GM21576 (cell line): Measurements from ENCODE around the gene OTUD6A.
"Not testable (repeated sequence)": the region's sequence is repeated elsewhere in the genome, so short reads cannot be mapped to it uniquely, and the experiment has no call there.

Source experiments
- ATAC-seq: cut with Tn5 transposase; IDR thresholded peaks from one replicate; pipeline ENCODE4 v1.9.1; 2021; ENCODE audit warnings: mild to moderate bottlenecking, moderate library complexity; ENCODE audit not compliant: unreplicated experiment

The OTUD6A gene

DNA sequence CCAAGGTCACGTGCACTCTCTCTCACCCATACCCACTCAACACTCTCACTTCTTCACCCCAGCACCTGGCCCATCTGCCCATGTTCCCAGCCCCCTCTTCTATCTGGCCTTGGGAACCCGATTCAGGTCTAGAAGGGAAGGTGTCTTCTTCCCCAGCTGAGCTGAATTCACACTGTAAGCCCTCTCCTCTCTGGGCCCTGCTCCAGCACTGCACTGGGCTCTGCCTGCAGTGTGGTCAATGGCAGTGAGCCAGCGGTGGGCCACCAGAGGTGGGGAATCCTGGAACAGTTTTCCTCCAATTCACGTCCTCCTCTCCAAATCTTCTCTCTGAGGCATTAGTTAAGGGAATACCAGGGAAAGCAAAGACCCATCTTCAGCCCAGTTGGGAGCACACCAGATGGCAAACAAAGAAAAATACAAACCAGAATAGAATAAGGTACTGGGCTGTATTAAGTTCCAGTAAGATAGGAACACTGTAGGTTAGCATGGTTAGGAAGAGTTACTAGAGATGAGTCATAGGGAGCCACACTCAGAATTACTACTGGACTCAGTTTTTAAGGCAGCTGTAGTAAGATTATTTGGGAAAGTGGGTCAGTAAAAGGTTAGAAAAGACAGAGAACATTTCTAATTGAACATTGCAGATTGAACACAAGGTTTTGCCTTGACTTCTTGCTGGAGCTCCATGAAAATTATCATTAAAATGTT is 17.6 kb upstream of the OTUD6A start:
- no peak for ATAC-seq

DNA sequence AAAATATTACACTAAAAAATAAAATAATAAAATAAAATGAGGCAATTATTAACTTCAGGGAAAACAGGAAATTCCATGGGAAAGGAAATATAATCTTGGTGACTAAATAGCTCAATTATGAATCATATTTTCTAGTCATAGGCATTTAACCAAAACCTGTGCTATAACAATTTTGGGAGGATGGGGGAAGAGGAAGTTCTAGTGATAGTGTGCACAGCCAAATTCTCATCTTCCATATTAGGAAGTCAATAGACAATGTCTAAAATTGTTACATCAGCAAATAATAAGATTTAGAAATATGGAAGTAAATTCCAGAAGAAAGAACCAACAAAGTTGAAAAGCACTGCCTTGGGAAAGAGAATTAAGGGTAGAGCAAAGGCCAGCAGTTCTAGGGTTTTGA is 15.3 kb upstream of the OTUD6A start:
- no peak for ATAC-seq

DNA sequence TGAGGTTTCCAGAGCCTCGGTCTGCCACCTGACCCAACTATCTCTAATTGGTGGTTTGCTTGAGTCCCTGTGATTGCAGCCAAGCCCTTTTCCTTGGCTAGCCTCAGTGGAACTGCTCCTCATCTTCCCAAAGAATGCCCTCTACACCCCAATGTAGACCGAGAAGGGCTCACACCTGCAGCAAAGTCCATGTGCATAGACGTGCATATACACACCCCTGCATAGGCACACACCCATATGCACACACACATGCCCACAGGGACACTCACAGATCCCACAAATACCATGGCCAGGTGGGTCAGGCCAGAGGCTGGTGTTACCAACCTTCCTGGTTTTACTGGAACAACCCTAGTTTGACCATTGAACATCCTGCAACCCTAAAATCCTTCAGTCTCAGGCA is 12.9 kb upstream of the OTUD6A start:
- ATAC-seq = no peak

GRCh38 chrX:70049925-70050324 is 12.3 kb upstream of the OTUD6A start, which contains the start of gene AWAT2:
AWAT2 (minus strand) TSS chrX:70049938; CDS start chrX:70049932, 6 bp downstream.
- no peak for ATAC-seq

- ATAC-seq = no peak
These were observed 9.2 kb upstream of the OTUD6A start for GRCh38 chrX:70052895-70053615.

DNA sequence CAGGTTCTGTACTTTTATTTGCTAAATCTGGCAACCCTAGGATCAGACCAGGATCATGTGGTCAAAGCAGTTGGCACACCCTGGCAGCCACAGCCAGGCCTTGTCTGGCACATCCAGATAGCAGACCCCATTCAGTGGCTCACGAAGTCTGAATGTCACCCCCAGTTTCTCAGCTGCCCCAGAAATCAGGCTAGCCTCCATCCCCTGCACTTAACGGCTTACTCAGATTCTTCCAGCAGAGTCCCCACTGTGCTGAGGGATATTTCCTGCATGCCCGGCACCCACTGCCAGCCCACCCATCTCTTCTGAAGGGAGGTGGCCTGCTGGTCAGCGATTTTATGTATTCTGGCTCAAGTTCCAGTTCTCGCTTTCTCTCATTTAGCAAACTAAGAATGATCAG is 7.9 kb upstream of the OTUD6A start:
- ATAC-seq = no peak

DNA sequence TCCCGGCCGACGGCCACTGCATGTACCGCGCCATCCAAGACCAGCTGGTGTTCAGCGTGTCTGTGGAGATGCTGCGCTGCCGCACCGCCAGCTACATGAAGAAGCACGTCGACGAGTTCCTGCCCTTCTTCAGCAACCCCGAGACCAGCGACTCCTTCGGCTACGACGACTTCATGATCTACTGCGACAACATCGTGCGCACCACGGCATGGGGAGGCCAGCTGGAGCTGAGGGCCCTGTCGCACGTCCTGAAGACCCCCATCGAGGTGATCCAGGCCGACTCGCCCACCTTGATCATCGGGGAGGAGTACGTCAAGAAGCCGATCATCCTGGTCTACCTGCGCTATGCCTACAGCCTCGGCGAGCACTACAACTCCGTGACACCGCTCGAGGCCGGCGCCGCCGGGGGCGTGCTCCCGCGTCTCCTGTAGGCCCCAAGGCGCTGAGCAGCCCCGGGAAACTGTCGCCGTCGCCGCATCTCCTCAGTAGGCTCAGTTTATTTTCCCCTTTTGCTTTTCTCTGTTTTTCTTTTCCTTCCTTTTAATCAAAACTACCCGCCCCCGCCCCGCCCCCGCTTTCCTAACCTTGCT is 799 bp downstream of the OTUD6A start:
- ATAC-seq = no peak

GRCh38 chrX:70066646-70067045 is 4.4 kb downstream of the OTUD6A start:
- ATAC-seq = no peak

GRCh38 chrX:70079297-70079696 is 17.0 kb downstream of the OTUD6A start:
- ATAC-seq = no peak

DNA sequence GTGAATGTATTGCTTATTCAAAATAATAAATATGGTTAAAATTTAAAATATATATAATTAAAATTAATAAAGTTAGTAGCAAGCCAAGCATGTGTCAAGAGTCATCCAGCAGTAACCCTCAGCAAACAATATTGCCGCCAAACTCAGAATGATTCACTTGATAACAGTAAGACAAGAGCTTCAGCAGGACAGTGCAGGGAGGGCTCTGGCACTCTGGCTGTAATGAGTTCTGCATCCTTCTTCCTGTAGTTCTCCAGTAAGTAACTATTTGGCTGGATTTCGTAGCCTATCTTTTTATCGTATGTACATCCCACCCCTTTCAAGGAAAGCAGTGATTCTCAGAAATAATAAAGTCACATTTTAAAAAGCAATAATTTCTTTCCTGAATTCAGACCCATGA is 17.6 kb downstream of the OTUD6A start:
- no peak for ATAC-seq

GRCh38 chrX:70082723-70083122 is 20.5 kb downstream of the OTUD6A start:
- ATAC-seq = no peak

DNA sequence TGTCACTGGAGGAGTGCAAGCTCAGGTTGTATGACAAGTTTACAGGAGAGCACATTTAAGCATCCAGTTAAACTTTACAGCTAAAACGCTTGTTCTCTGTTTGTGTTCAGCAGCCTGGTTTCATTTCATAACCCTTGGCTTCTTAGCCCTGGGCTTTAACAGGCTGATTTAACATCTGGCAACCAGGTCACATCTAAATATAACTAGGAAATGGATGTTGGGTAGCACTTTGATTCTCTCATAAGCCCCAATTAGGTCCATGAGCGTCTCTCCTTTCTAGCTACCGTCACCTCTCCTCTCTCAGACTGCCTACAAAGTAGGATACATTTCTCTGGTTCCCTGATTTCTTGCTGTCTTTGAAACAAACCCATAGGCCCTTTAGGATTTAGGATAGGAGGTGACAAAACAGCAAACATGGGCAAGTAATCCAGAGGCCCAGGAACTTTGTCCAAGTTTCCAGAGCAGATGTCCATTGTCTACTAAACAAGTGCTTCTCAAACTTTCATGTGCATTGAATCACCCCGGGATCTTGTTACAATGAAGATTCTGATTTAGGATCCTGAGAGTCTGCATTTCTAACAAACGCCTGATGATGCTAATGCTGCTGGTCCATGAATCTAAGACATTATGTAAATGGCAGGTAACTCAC is 22.5 kb downstream of the OTUD6A start:
- no peak for ATAC-seq

DNA sequence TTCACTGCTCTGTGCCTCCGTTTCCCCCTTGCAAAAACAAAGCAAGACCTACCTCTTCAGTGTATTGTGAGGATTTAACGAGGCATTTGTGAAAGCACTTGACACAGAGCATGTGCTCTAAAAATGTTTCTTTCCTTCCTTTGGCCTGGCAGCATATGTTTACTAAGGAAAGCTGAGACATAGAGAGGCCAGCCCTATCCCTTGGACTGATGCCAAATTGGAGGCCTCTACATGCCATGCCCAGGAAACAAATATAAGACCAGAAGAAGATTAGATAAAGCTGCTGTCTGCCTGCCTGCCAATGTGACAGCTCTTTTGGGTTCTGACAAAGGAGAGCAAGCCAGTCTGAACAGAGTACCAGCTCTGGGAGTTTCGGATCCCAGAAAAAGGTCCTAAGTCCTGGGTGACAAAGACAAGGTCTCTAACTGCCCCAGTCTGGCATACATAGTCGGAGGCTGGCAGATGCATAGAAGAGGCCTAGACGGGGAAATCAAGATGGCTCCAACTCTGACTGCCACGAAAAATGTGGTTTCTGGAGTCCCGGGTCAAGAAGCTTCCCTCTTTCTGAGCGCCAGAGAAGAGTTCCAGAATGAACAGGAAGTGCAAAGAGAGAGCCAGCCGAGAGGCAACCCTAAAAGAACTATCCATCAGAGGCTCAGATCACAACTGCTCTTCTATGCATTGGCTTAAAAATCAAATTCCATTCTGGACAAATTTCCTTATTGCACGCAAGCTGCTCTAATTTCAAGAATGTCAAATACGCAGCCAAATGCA is 25.8 kb downstream of the OTUD6A start:
- no peak for ATAC-seq

- no peak for ATAC-seq
These were observed 26.5 kb downstream of the OTUD6A start for GRCh38 chrX:70088751-70089150.

DNA sequence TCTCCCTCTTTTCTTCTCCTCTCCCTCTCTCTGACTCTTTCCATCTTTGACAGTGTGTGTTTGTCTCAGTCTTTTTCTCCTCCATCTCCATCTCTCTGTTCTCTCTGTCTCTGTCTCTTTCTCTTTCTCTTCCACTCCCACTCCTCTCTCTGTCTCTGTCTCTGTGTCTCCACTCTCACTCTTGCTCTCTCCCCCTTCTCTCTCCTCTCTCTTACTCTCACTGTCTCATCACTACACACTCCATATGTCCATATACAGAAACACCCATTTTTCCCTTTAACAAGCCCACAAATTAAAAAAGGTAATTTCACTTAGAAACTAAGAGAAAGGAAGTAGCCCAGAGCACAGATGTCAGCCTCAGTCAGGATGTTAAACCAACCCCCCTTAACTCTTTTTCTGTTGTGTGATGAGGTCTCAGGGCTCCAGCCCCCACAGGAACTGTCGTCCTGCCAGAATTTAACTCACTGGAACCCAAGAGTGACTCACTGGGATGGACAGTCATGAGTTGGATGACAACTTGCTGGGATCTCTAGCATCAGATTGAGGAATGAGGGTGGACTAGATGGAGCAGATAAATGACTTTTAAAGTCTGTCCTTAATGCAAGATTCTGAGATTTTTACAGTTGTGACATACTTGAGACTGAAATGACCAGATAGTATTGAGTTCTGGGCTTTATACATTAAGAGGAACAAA is 27.5 kb downstream of the OTUD6A start:
- no peak for ATAC-seq

DNA sequence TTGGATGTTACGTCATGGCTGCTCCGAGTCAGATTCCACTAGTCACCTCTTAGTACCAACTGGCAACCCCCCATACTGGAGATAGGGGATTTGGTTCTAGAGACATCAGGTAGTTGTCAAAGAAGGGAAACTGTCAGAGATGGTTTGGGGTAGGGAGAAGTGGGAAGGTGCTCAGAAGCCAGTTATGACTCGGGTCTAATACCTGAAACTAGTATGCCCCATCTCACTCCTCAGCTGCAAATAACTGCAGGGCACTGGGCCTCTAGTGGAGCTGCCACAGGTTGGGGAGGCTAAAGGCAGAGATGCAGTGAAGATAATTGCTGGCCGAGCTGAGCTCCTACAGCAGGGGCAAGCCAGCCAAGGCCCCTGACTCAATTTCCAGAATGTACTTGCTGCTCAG is 30.0 kb downstream of the OTUD6A start:
- no peak for ATAC-seq

- no peak for ATAC-seq
These were observed 33.8 kb downstream of the OTUD6A start for GRCh38 chrX:70096052-70096451.

DNA sequence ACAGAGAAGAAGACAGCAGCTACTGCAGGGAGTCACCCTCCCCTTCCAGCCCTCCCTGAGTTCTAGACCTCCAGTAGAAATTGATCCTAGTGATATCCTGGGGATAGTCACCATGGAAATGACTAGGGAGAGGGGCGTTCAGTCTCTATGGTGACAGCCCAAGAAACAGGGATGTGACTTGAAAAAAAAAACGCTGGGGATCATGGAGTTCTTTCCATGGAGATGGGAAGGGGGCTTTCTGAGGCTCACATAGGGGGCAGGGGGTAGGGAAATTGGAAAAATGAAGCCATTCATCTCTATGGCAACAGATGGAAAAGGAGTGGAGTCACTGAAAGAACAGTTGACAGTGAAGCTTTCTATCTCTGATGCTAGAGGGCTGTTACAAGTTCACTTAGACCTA is 43.0 kb downstream of the OTUD6A start:
- no peak for ATAC-seq

- not testable (repeated sequence) for ATAC-seq
These were observed 49.3 kb downstream of the OTUD6A start for GRCh38 chrX:70111436-70112026.
